ENCODE results near the gene RBMX.
"Not testable (repeated sequence)": the region's sequence is repeated elsewhere in the genome, so short reads cannot be mapped to it uniquely, and the experiment has no call there.

Gene RBMX

DNA sequence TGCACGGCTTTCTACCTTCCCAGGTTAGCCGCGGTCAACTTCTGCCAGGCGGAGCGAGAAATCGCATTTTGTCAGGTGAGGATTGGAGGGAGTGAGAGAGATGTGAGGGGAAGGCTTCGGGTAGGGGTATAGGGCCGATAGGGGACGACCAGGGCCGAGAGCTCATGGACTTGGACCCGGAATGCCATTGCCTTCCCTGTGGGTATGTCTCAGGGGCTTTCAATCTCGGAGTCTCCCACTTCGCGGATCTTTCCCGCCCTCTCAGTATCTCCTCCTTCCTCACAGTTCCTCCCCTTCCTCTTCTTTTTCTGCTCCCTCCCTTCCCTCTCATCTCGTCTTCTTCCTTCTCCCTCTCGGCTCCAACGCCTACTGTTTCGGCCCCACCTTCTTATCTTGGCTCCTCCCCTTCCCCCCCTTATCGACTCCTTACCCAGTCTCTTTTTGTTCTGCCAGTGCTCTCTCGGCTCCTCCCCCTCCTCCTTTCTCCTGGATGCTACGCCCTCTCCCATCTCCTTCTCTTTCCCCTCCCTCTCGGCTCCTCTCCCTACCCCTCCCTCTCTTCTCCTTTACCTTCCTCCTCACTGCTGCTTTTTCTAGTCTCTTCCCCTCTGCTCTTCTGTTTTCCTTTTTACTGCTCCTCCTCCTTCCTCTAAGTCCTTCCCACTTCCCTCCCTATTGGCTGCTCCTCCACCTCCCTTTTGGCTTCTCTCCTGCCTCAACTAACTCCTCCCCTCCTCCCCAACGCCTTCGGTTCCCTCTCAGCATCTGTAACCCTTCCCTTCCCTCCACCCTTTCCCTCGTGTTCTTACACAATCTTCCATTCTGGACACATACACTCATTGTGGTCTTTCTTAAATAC lies 29.4 kb upstream of the RBMX start:
- peak overlapping the region; percentile 66 for H3K4me3 ChIP-seq (replicated peaks; ENCODE audit: low read depth, low read length)
- TF ChIP-seq, protein P1, sequence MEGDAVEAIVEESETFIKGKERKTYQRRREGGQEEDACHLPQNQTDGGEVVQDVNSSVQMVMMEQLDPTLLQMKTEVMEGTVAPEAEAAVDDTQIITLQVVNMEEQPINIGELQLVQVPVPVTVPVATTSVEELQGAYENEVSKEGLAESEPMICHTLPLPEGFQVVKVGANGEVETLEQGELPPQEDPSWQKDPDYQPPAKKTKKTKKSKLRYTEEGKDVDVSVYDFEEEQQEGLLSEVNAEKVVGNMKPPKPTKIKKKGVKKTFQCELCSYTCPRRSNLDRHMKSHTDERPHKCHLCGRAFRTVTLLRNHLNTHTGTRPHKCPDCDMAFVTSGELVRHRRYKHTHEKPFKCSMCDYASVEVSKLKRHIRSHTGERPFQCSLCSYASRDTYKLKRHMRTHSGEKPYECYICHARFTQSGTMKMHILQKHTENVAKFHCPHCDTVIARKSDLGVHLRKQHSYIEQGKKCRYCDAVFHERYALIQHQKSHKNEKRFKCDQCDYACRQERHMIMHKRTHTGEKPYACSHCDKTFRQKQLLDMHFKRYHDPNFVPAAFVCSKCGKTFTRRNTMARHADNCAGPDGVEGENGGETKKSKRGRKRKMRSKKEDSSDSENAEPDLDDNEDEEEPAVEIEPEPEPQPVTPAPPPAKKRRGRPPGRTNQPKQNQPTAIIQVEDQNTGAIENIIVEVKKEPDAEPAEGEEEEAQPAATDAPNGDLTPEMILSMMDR (IDR thresholded peaks at IDR 0.05; ENCODE audit: low read length, missing control alignments) = no peak
- peak; percentile 96 for DNase-seq (ENCODE audit: low read depth)

DNA sequence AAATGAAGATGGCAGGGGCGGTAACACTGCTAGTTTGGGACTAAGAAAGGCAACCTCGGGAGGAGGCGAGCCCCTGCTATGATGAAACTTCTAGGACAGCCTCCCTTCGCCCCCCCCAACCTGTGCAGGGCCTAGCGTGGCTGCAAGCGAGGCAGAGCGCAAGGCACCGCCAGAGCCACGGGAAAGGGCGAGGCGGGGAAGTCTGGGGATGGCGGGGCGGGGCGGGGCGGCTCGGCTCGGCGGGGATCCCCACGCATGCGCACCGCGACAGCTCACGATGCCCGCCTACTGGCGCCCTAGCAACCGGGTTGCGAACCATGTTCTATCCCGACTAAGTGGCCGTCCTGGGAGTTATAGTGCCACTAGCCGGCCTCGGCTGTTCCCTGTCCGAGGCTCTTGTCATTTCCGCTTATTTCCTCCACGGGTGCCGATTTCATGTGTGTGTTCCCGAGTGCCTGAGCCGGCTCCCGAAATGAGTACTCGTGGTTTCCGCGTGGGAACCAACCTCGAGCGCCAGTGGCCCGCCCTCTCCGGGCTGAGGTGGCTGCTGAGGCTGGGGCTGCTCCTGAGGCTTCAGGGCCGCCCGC lies 28.7 kb upstream of the RBMX start:
- TF ChIP-seq, protein P1 (IDR thresholded peaks at IDR 0.05; ENCODE audit: low read length, missing control alignments) = no peak
- DNase-seq (ENCODE audit: low read depth) = peak; percentile 79
- H3K4me3 ChIP-seq (replicated peaks; ENCODE audit: low read depth, low read length) = peak overlapping the region; percentile 66

DNA sequence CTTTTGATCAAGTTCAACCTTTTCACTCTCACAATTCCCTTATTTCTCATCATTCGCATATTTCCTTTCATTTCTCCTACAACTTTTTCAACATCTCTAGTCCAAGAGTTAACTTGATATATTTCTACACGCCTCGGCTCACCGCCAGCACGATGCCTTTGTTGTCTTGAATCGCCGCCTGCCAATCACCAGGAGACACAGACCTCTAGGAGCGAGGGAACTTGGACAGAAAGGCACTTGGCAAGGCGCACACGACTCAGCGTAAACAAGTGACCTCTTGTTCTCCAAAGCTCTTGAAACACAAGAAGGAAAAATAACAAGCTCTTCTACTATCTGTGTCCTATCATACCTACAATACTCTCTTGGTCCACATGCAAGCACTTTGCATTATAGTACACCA lies 27.1 kb upstream of the RBMX start:
- TF ChIP-seq, protein P1 (IDR thresholded peaks at IDR 0.05; ENCODE audit: low read length, missing control alignments) = no peak
- no peak overlapping the region for H3K4me3 ChIP-seq (replicated peaks; ENCODE audit: low read depth, low read length)
- DNase-seq (ENCODE audit: low read depth) = peak; percentile 3

DNA sequence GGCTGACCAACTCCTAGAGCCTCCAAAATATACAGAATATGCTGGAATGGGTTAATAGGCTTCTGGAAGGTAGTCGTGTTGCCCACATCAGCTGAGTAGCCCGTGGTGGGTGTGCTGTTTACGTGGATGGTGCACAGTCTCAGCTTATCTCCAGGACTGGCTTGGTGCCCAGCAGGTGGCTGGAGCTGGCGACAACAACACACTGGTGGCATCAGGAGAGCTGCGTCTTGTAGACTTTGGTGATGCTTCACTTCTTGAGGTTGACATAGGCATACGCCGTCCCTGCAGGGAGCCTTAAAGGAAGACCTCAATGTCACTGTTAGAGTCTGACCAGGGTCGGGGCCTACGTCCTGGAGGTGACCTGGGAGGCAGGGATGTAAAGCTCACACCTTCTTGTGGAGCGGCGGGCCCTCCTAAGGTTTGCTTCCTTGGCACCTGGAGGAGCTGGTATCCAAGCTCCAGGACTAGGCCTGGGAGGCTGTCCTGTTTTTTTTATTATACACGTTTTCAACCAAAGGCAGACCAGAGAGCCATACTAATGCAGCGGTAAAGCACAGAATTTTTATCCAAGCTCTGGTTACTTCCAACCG lies 26.5 kb upstream of the RBMX start:
- TF ChIP-seq, protein P1 (IDR thresholded peaks at IDR 0.05; ENCODE audit: low read length, missing control alignments) = no peak
- H3K4me3 ChIP-seq (replicated peaks; ENCODE audit: low read depth, low read length) = no peak overlapping the region
- no peak for DNase-seq (ENCODE audit: low read depth)

DNA sequence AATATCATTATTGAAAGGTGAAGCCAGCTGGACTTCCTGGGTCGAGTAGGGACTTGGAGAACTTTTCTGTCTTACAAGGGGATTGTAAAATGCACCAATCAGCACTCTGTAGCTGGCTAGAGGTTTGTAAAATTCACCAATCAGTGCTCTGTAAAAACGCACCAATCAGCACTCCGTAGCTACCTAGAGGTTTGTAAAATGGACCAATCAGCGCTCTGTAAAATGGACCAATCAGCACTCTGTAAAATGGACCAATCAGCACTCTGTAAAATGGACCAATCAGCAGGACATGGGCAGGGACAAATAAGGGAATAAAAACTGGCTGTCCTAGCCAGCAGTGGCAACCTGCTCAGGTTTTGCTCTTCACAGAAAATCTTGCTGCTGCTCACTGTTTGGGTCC lies 23.5 kb upstream of the RBMX start:
- not testable (repeated sequence) for H3K4me3 ChIP-seq (replicated peaks; ENCODE audit: low read depth, low read length)

DNA sequence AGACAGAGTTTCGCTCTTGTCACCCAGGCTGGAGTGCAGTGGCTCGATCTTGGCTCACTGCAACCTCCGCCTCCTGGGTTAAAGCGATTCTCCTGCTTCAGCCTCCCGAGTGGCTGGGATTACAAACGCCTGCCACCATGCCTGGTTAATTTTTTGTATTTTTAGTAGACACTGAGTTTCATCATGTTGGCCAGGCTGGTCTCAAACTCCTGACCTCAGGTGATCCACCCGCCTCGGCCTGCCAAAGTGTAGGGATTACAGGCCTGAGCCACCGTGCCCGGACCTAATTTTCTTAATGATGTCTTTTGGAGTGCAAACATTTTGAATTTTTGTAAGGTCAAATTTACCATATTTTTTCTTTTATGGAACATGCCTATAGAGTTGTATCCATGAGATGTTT lies 19.5 kb upstream of the RBMX start:
- DNase-seq (ENCODE audit: low read depth); H3K4me3 ChIP-seq (replicated peaks; ENCODE audit: low read depth, low read length): not testable (repeated sequence)

More for the DNA sequence above, 23.5 kb upstream of the RBMX start:
- DNase-seq (ENCODE audit: low read depth) = not testable (repeated sequence)

DNA sequence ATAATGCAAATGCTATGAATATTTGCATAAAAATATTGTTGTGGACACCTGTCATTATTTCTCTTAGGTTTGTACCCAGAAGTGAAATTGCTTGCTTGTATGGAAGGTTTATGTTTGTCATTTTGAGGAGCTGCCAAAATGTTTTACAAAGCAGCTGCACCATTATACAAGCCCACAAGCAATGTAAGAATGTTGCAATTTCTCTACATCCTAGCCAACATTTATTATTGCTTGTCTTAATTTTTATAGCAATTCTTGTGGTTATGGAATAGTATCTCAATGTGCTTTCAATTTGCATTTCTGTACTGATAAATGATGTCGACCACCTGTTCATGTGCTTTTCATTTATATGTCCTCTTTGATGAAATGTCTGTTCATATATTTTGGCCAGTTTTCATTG lies 18.7 kb upstream of the RBMX start:
- peak; percentile 60 for DNase-seq (ENCODE audit: low read depth)
- H3K4me3 ChIP-seq (replicated peaks; ENCODE audit: low read depth, low read length) = no peak overlapping the region
- TF ChIP-seq, protein P1 (IDR thresholded peaks at IDR 0.05; ENCODE audit: low read length, missing control alignments) = no peak

DNA sequence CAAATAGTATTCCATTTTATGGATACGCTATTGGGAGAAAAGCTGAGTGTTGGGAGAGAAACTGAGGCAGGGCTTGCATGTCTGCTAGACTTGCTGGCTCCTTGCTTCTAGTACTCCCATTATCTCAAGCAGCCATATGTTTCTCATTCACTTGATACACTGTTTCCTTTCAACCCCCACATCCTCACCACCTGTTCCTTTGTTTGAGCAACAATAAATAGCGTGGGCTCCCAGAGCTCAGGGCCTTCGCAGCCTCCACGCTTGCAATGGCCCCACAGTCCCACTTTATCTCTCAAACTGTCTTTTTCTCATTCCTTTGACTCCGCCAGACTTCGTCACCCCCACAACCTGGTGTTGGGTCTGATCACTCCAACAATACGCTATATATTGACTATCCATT lies 18.2 kb upstream of the RBMX start:
- not testable (repeated sequence) for H3K4me3 ChIP-seq (replicated peaks; ENCODE audit: low read depth, low read length)
- peak; percentile 21 for DNase-seq (ENCODE audit: low read depth)
